ENCODE data around the gene FAM168A. TPM values are rescaled to one million over a fixed set of nuclear protein-coding genes. Genes with fewer than 3 reads are reported as not detected.
A peak's percentile ranks its signal among the peaks of the same experiment; 100 is the strongest.
"Not testable (repeated sequence)": the region's sequence is repeated elsewhere in the genome, so short reads cannot be mapped to it uniquely, and the experiment has no call there.

The FAM168A gene
- total RNA-seq, 1 donor from 2014 or later = 52.2 TPM

- H3K27ac Mint-ChIP-seq (ENCODE audit: unreplicated experiment) = no peak overlapping the region
- H3K4me1 Mint-ChIP-seq (ENCODE audit: unreplicated experiment) = peaks cover 16% of the 10 kb centered on the region
- H3K27me3 Mint-ChIP-seq (ENCODE audit: unreplicated experiment) = no peaks in the 10 kb centered on the region
- H3K9me3 Mint-ChIP-seq (ENCODE audit: unreplicated experiment) = peaks cover 17% of the 10 kb centered on the region
- no peak overlapping the region for H3K4me3 Mint-ChIP-seq (ENCODE audit: unreplicated experiment)
- H3K36me3 Mint-ChIP-seq (ENCODE audit: unreplicated experiment) = peaks cover 11% of the 10 kb centered on the region
- DNase-seq (ENCODE audit: extremely low spot score, unreplicated experiment) = no peak
- TF ChIP-seq CTCF (IDR thresholded peaks at IDR 0.05) = no peak
Observed at GRCh38 chr11:73477518-73477917, 120.4 kb downstream of the FAM168A start.

- no peak for TF ChIP-seq CTCF (IDR thresholded peaks at IDR 0.05)
- no peak for DNase-seq (ENCODE audit: extremely low spot score, unreplicated experiment)
- Mint-ChIP-seq H3K9me3 (ENCODE audit: unreplicated experiment) (peaks cover 17% of the 10 kb centered on the region), H3K36me3 (ENCODE audit: unreplicated experiment) (peaks cover 11% of the 10 kb centered on the region), H3K4me3 (ENCODE audit: unreplicated experiment) (no peak overlapping the region), H3K27me3 (ENCODE audit: unreplicated experiment) (no peaks in the 10 kb centered on the region), H3K4me1 (ENCODE audit: unreplicated experiment) (peaks cover 16% of the 10 kb centered on the region), H3K27ac (ENCODE audit: unreplicated experiment) (no peak overlapping the region)
Observed at GRCh38 chr11:73475549-73476095, 122.3 kb downstream of the FAM168A start.

- Mint-ChIP-seq H3K4me1 (ENCODE audit: unreplicated experiment) (peaks cover 23% of the 10 kb centered on the region), H3K27ac (ENCODE audit: unreplicated experiment) (no peak overlapping the region), H3K9me3 (ENCODE audit: unreplicated experiment) (peaks cover 15% of the 10 kb centered on the region), H3K27me3 (ENCODE audit: unreplicated experiment) (no peaks in the 10 kb centered on the region), H3K36me3 (ENCODE audit: unreplicated experiment) (peaks cover 11% of the 10 kb centered on the region), H3K4me3 (ENCODE audit: unreplicated experiment) (no peak overlapping the region)
- TF ChIP-seq CTCF (IDR thresholded peaks at IDR 0.05) = no peak
- no peak for DNase-seq (ENCODE audit: extremely low spot score, unreplicated experiment)
Observed at GRCh38 chr11:73473252-73473651, 124.7 kb downstream of the FAM168A start.

- not testable (repeated sequence) for H3K27me3 Mint-ChIP-seq (ENCODE audit: unreplicated experiment); DNase-seq (ENCODE audit: extremely low spot score, unreplicated experiment); H3K27ac Mint-ChIP-seq (ENCODE audit: unreplicated experiment)
Observed at GRCh38 chr11:73470036-73470612, 127.8 kb downstream of the FAM168A start.

GRCh38 chr11:73469401-73469800 lies 128.5 kb downstream of the FAM168A start:
- TF ChIP-seq CTCF (IDR thresholded peaks at IDR 0.05) = no peak
- no peak for DNase-seq (ENCODE audit: extremely low spot score, unreplicated experiment)
- Mint-ChIP-seq H3K9me3 (ENCODE audit: unreplicated experiment) (no peaks in the 10 kb centered on the region), H3K4me3 (ENCODE audit: unreplicated experiment) (no peak overlapping the region), H3K27ac (ENCODE audit: unreplicated experiment) (peak overlapping the region; percentile 14), H3K4me1 (ENCODE audit: unreplicated experiment) (peaks cover 16% of the 10 kb centered on the region), H3K36me3 (ENCODE audit: unreplicated experiment) (peaks cover 2% of the 10 kb centered on the region), H3K27me3 (ENCODE audit: unreplicated experiment) (no peaks in the 10 kb centered on the region)

More at GRCh38 chr11:73470036-73470612, 127.8 kb downstream of the FAM168A start:
- not testable (repeated sequence) for H3K4me3 Mint-ChIP-seq (ENCODE audit: unreplicated experiment); H3K36me3 Mint-ChIP-seq (ENCODE audit: unreplicated experiment); H3K9me3 Mint-ChIP-seq (ENCODE audit: unreplicated experiment)
- peaks cover 21% of the 10 kb centered on the region for H3K4me1 Mint-ChIP-seq (ENCODE audit: unreplicated experiment)

Measured in osteocyte (in vitro differentiated cells).